Measurements from ENCODE around the gene SLC4A7.

SLC4A7 gene

DNA sequence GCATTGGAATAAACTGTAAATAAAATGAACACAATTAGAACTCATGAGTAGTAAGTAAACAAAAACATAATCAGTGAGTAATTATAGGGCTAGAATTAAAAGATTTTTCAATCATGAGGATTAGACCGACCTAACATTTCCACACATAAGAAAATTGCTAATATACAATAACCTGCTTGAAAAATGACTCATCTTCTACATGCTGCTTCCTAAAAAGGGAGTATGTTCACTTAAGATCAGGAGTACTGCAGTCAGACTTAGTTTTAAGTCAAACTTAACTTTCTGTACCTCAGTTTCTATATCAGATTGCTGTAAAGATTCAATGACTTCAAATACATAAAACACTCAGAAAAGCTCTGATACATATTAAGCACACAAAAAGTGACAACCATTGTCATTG lies 92.4 kb downstream of the SLC4A7 start:
- H3K36me3 ChIP-seq (ENCODE audit: insufficient read depth): no peaks in the 10 kb centered on the region
- no peaks in the 10 kb centered on the region for H3K27me3 ChIP-seq (ENCODE audit: insufficient read depth, low read depth)
- H3K4me2 ChIP-seq: no peak overlapping the region
- no peaks in the 10 kb centered on the region for H3K4me1 ChIP-seq (ENCODE audit: low read depth, poor library complexity, severe bottlenecking)
- H3K4me3 ChIP-seq (IDR thresholded peaks at IDR 0.05; ENCODE audit: insufficient read depth, low read depth, low read length): no peak overlapping the region
- TF ChIP-seq CTCF (conservative IDR thresholded peaks at IDR 0.05; ENCODE audit: low read depth, low read length): no peak
- no peak overlapping the region for H2AFZ ChIP-seq (ENCODE audit: low read depth)
- H3K79me2 ChIP-seq (ENCODE audit: insufficient read depth, low read depth): no peaks in the 10 kb centered on the region
- H4K20me1 ChIP-seq (ENCODE audit: insufficient read depth): no peaks in the 10 kb centered on the region
- H3K27ac ChIP-seq: no peak overlapping the region
- H3K9ac ChIP-seq: no peak overlapping the region

GRCh38 chr3:27387625-27388024 lies 96.6 kb downstream of the SLC4A7 start:
- no peaks in the 10 kb centered on the region for H3K4me1 ChIP-seq (ENCODE audit: low read depth, poor library complexity, severe bottlenecking)
- no peak overlapping the region for H2AFZ ChIP-seq (ENCODE audit: low read depth)
- no peak overlapping the region for H3K27ac ChIP-seq
- no peak overlapping the region for H3K4me3 ChIP-seq (IDR thresholded peaks at IDR 0.05; ENCODE audit: insufficient read depth, low read depth, low read length)
- H3K9ac ChIP-seq: no peak overlapping the region
- H3K4me2 ChIP-seq: no peak overlapping the region
- H4K20me1 ChIP-seq (ENCODE audit: insufficient read depth): no peaks in the 10 kb centered on the region
- H3K27me3 ChIP-seq (ENCODE audit: insufficient read depth, low read depth): no peaks in the 10 kb centered on the region
- no peak for TF ChIP-seq CTCF (conservative IDR thresholded peaks at IDR 0.05; ENCODE audit: low read depth, low read length)
- H3K79me2 ChIP-seq (ENCODE audit: insufficient read depth, low read depth): no peaks in the 10 kb centered on the region
- no peaks in the 10 kb centered on the region for H3K36me3 ChIP-seq (ENCODE audit: insufficient read depth)

GRCh38 chr3:27385504-27385903 lies 98.7 kb downstream of the SLC4A7 start:
- Histone ChIP-seq H3K27me3 (ENCODE audit: insufficient read depth, low read depth) (no peaks in the 10 kb centered on the region), H3K4me2 (no peak overlapping the region), H3K9ac (no peak overlapping the region), H4K20me1 (ENCODE audit: insufficient read depth) (no peaks in the 10 kb centered on the region), H3K36me3 (ENCODE audit: insufficient read depth) (no peaks in the 10 kb centered on the region), H2AFZ (ENCODE audit: low read depth) (no peak overlapping the region), H3K4me1 (ENCODE audit: low read depth, poor library complexity, severe bottlenecking) (no peaks in the 10 kb centered on the region), H3K27ac (no peak overlapping the region), H3K79me2 (ENCODE audit: insufficient read depth, low read depth) (no peaks in the 10 kb centered on the region), H3K4me3 (IDR thresholded peaks at IDR 0.05; ENCODE audit: insufficient read depth, low read depth, low read length) (no peak overlapping the region)
- TF ChIP-seq CTCF (conservative IDR thresholded peaks at IDR 0.05; ENCODE audit: low read depth, low read length): no peak

GRCh38 chr3:27384191-27384590 lies 100.0 kb downstream of the SLC4A7 start:
- no peak overlapping the region for H2AFZ ChIP-seq (ENCODE audit: low read depth)
- no peak overlapping the region for H3K4me2 ChIP-seq
- H3K4me3 ChIP-seq (IDR thresholded peaks at IDR 0.05; ENCODE audit: insufficient read depth, low read depth, low read length): no peak overlapping the region
- no peaks in the 10 kb centered on the region for H3K4me1 ChIP-seq (ENCODE audit: low read depth, poor library complexity, severe bottlenecking)
- no peaks in the 10 kb centered on the region for H3K36me3 ChIP-seq (ENCODE audit: insufficient read depth)
- no peaks in the 10 kb centered on the region for H4K20me1 ChIP-seq (ENCODE audit: insufficient read depth)
- H3K79me2 ChIP-seq (ENCODE audit: insufficient read depth, low read depth): no peaks in the 10 kb centered on the region
- no peak overlapping the region for H3K27ac ChIP-seq
- H3K27me3 ChIP-seq (ENCODE audit: insufficient read depth, low read depth): no peaks in the 10 kb centered on the region
- H3K9ac ChIP-seq: no peak overlapping the region
- TF ChIP-seq CTCF (conservative IDR thresholded peaks at IDR 0.05; ENCODE audit: low read depth, low read length): no peak

All from KMS-11 (cell line).